Measurements from ENCODE around the gene OR2V2.

OR2V2 gene

DNA sequence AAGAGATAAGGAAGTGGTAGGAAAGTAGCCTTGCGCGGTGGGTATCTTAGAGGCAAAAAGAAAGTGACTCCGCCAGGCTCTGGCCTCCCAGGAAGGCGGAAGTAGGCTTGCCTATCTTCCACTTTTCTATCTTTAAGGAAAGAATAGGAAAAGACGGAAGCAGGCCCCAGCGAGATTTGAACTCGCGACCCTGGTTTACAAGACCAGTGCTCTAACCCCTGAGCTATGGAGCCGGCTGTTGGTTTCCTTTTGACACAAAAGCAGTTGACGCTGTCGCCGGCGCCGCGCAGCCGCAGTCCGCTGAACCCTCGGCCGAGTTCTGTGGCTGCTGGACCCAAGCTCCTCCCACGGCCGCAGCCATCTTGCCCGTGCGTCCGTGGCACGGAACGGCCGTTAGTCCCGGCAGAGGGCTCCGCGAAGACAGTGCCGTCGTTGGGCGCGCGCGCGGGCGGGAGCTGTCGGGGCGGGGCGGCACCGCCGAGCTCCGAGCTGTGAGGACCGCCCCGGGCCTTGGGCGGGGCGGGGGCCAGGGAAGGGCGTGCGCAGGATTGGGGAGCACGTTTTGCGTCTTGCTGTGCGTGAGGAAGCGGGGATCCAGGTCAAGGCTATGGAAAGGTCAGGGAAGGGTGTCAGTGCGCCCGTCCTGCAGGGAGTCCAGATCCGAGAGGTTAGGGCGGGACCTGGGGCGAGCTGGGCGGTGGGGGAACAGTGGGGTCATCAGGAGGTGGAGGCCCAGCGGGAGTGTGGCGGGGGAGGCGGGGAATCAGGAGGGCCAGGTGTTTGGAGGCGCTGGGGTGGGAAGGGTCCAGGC lies 44.3 kb downstream of the OR2V2 start:
- Histone ChIP-seq H3K27ac (peak overlapping the region; percentile 88 to 97), H3K4me3 (peak overlapping the region; percentile 90)
- DNase-seq (ENCODE audit: low spot score): peak; percentile 99
- TF ChIP-seq, protein P1, sequence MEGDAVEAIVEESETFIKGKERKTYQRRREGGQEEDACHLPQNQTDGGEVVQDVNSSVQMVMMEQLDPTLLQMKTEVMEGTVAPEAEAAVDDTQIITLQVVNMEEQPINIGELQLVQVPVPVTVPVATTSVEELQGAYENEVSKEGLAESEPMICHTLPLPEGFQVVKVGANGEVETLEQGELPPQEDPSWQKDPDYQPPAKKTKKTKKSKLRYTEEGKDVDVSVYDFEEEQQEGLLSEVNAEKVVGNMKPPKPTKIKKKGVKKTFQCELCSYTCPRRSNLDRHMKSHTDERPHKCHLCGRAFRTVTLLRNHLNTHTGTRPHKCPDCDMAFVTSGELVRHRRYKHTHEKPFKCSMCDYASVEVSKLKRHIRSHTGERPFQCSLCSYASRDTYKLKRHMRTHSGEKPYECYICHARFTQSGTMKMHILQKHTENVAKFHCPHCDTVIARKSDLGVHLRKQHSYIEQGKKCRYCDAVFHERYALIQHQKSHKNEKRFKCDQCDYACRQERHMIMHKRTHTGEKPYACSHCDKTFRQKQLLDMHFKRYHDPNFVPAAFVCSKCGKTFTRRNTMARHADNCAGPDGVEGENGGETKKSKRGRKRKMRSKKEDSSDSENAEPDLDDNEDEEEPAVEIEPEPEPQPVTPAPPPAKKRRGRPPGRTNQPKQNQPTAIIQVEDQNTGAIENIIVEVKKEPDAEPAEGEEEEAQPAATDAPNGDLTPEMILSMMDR (IDR thresholded peaks at IDR 0.05): no peak

GRCh38 chr5:181192337-181193046 lies 45.1 kb downstream of the OR2V2 start:
- DNase-seq (ENCODE audit: low spot score): no peak
- Histone ChIP-seq H3K27ac (peak overlapping the region; percentile 88 to 97), H3K4me3 (peak overlapping the region; percentile 90)
- TF ChIP-seq, protein P1 (IDR thresholded peaks at IDR 0.05): no peak

DNA sequence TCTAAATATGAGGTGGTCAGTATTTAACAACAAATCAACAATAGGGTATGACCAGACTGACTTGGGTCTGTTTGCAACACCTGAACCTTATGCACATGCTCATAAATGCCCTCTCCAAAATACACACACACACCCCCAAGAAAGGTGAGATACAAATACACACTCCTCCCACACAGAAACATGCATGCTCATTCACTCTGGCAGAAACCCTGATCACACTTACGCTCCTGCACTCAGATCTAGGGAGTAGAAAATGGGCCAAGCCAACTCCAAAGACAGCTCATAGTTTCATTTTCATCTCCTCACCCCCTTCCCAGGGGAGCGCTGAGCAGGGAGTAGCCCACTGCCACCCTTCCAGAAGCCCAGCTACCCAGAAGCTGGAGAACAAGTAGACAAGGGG lies 46.3 kb downstream of the OR2V2 start:
- H3K27ac ChIP-seq: no peak overlapping the region
- no peak for DNase-seq (ENCODE audit: low spot score)

DNA sequence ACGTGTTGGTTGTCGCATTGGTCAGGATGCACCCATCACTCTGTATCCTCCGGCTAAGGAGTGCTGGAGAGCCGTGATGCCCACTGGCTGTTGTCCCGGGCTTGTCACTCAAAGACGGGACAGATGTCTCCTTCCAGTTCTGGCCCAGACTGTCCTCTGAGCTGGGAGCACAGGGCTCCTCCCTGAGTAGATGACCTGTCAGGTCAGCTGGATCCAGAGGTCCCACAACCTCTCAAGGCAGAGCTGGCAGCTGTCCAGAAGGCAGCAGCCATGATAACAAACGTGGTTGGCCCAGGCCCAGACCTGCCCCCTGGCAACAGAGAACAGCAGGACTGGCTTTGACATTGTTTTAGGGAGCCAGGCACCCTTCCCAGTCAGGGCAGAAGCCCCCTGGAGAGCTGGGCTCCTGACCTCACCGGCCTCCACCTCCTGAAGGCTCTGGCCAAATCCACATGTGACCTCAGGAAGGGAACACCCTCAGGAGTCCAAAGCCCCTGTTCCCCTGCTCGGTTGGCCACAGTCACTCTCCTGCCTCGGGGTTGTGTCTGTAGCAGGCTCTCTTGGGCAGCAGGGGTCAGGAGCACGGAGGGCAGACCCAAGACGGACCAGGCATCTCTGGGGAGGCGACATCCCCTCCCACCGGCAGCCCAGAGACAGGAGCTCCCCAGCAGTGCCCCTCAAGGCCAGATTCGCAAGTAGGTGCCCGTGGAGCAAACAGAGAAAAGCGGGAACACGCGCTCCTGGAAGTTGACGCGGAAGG lies 47.3 kb downstream of the OR2V2 start:
- TF ChIP-seq, protein P1 (IDR thresholded peaks at IDR 0.05): no peak
- no peak for DNase-seq (ENCODE audit: low spot score)
- no peak overlapping the region for H3K4me3 ChIP-seq
- no peak overlapping the region for H3K27ac ChIP-seq

More for the DNA sequence above, 46.3 kb downstream of the OR2V2 start:
- H3K4me3 ChIP-seq: no peak overlapping the region
- TF ChIP-seq, protein P1 (IDR thresholded peaks at IDR 0.05): no peak

GRCh38 chr5:181195249-181195761 lies 47.9 kb downstream of the OR2V2 start:
- no peak for DNase-seq (ENCODE audit: low spot score)
- no peak overlapping the region for H3K27ac ChIP-seq
- H3K4me3 ChIP-seq: no peak overlapping the region
- TF ChIP-seq, protein P1 (IDR thresholded peaks at IDR 0.05): no peak

- Histone ChIP-seq H3K27ac (no peak overlapping the region), H3K4me3 (no peak overlapping the region)
- DNase-seq (ENCODE audit: low spot score): no peak
- TF ChIP-seq, protein P1 (IDR thresholded peaks at IDR 0.05): no peak
Observed at GRCh38 chr5:181197326-181197951, 50.1 kb downstream of the OR2V2 start.
